Measurements from ENCODE around the gene IFRD1.

DNA sequence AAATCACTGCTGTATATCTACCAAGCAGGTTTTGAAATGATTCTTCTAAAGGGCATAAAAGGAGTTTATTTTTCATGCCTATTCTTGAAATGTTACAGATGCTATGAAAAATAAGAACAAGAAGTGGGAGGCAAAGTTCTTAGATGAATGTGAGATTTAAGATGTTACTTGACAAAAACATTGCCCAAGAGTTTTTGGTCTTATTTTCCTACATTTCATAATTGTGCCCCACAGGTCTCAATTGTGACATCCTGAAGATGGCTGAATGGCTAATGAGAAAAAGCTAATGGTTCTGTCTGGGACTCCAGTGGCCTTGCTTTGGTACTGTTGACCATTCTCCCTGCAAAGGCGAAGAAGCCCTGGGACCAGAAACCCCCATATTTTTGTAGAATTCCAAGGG lies 43.0 kb upstream of the IFRD1 start:
- TF ChIP-seq, protein P1, sequence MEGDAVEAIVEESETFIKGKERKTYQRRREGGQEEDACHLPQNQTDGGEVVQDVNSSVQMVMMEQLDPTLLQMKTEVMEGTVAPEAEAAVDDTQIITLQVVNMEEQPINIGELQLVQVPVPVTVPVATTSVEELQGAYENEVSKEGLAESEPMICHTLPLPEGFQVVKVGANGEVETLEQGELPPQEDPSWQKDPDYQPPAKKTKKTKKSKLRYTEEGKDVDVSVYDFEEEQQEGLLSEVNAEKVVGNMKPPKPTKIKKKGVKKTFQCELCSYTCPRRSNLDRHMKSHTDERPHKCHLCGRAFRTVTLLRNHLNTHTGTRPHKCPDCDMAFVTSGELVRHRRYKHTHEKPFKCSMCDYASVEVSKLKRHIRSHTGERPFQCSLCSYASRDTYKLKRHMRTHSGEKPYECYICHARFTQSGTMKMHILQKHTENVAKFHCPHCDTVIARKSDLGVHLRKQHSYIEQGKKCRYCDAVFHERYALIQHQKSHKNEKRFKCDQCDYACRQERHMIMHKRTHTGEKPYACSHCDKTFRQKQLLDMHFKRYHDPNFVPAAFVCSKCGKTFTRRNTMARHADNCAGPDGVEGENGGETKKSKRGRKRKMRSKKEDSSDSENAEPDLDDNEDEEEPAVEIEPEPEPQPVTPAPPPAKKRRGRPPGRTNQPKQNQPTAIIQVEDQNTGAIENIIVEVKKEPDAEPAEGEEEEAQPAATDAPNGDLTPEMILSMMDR (conservative IDR thresholded peaks at IDR 0.05; ENCODE audit: low read depth, low read length) = no peak
- no peak for TF ChIP-seq EZH2 (IDR thresholded peaks at IDR 0.05; ENCODE audit: low read length, unreplicated experiment)

All from PC-3 (cell line).